DOHH2 (cell line): ENCODE measurements around the gene HDAC8.

Experiments used
- H3F3A ChIP-seq: fragments of 200-600 bp; sonication (generic), shearing (Covaris generic); 2 replicates; pipeline ENCODE4 v1.6.0; 2016; ENCODE audit warnings: antibody characterized with exemption, mild to moderate bottlenecking; ENCODE audit not compliant: control insufficient read depth, insufficient read depth
- H3K27ac ChIP-seq: fragments of 200-600 bp; sonication (generic); 2 replicates; pipeline ENCODE4 v1.5.1; 2014; ENCODE audit warnings: low read depth, mild to moderate bottlenecking, low read length, moderate library complexity
- H3K27me3 ChIP-seq: fragments of 200-600 bp; sonication (generic); 2 replicates; pipeline ENCODE4 v1.6.1; 2014; ENCODE audit warnings: mild to moderate bottlenecking, low read length, mixed read lengths; ENCODE audit not compliant: control insufficient read depth
- H3K36me3 ChIP-seq: fragments of 200-600 bp; sonication (generic); 2 replicates; pipeline ENCODE4 v1.6.1; 2014; ENCODE audit warnings: mild to moderate bottlenecking, low read length, moderate library complexity, mixed read lengths; ENCODE audit not compliant: control insufficient read depth
- H3K4me1 ChIP-seq: fragments of 200-600 bp; sonication (generic); 2 replicates; pipeline ENCODE4 v1.6.1; 2014; ENCODE audit warnings: mild to moderate bottlenecking, low read length, mixed read lengths; ENCODE audit not compliant: control insufficient read depth
- H3K4me2 ChIP-seq: fragments of 200-600 bp; sonication (generic); 2 replicates; pipeline ENCODE4 v1.6.0; 2014; ENCODE audit warnings: mild to moderate bottlenecking, low read length, moderate library complexity
- H3K4me3 ChIP-seq: fragments of 200-600 bp; sonication (generic); 2 replicates; pipeline ENCODE4 v1.5.1; 2014; ENCODE audit warnings: mild to moderate bottlenecking, low read length, mixed read lengths
- H3K79me2 ChIP-seq: fragments of 200-600 bp; sonication (generic); 2 replicates; pipeline ENCODE4 v1.6.1; 2014; ENCODE audit warnings: mild to moderate bottlenecking, low read length, mixed read lengths; ENCODE audit not compliant: control insufficient read depth
- H3K9me2 ChIP-seq: fragments of 200-600 bp; sonication (generic); replicated peaks from 2 replicates; pipeline ENCODE4 v1.6.1; 2014; ENCODE audit warnings: mild to moderate bottlenecking, low read length, mixed read lengths; ENCODE audit not compliant: control insufficient read depth
- H3K9me3 ChIP-seq: fragments of 200-600 bp; sonication (generic); 2 replicates; pipeline ENCODE4 v1.6.1; 2014; ENCODE audit warnings: antibody characterized with exemption, low read length, mixed read lengths; ENCODE audit not compliant: control insufficient read depth, insufficient read depth
- H4K20me1 ChIP-seq: fragments of 200-600 bp; sonication (generic); 2 replicates; pipeline ENCODE4 v1.6.0; 2014; ENCODE audit warnings: low read depth, mild to moderate bottlenecking, antibody characterized with exemption, low read length, moderate library complexity; ENCODE audit not compliant: control insufficient read depth, insufficient read depth
- CTCF ChIP-seq: fragments of 200-600 bp; sonication (generic); IDR thresholded peaks from one replicate; pipeline ENCODE4 v1.5.1; 2014; ENCODE audit warnings: antibody characterized with exemption, mild to moderate bottlenecking, low read depth, low read length; ENCODE audit not compliant: poor library complexity, severe bottlenecking
- EZH2phosphoT487 ChIP-seq: fragments of 200-600 bp; sonication (generic); IDR thresholded peaks from 2 replicates; pipeline ENCODE4 v1.6.1; 2017; ENCODE audit warnings: borderline replicate concordance, mild to moderate bottlenecking, antibody characterized with exemption, low read length, moderate library complexity, mixed read lengths

Gene HDAC8

DNA sequence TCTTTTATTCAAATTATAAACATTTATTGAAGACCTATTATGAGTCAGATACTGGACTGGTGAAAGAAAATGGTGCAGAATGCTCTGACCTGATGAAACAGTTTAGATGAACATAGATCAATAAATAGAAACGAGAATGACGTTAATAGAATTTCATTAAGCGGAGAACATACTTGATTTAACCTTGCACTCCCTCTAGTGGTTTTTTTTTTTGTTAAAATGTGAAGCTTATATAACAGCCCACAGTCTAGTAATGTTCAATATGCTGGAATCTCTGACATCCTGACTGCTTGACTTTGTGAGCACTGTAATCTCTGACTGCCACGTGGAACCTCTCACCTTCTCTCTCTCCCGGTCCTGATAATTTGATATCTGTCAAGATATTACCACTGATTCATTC is 32.3 kb downstream of the HDAC8 start:
- TF ChIP-seq EZH2phosphoT487 (no peak), CTCF (no peak)
- no peaks in the 10 kb centered on the region for H3K27me3 ChIP-seq
- no peaks in the 10 kb centered on the region for H3F3A ChIP-seq
- no peaks in the 10 kb centered on the region for H3K36me3 ChIP-seq
- no peak overlapping the region for H3K4me2 ChIP-seq
- no peaks in the 10 kb centered on the region for H4K20me1 ChIP-seq
- H3K79me2 ChIP-seq: no peaks in the 10 kb centered on the region
- H3K27ac ChIP-seq: no peak overlapping the region
- H3K4me1 ChIP-seq: no peaks in the 10 kb centered on the region
- H3K9me3 ChIP-seq: no peaks in the 10 kb centered on the region
- H3K9me2 ChIP-seq: no peaks in the 10 kb centered on the region
- H3K4me3 ChIP-seq: no peak overlapping the region

- no peaks in the 10 kb centered on the region for H3K9me3 ChIP-seq
- H3K4me3 ChIP-seq: no peak overlapping the region
- H3K79me2 ChIP-seq: no peaks in the 10 kb centered on the region
- no peaks in the 10 kb centered on the region for H3K27me3 ChIP-seq
- no peaks in the 10 kb centered on the region for H3F3A ChIP-seq
- H3K4me1 ChIP-seq: no peaks in the 10 kb centered on the region
- H3K4me2 ChIP-seq: no peak overlapping the region
- no peaks in the 10 kb centered on the region for H4K20me1 ChIP-seq
- H3K36me3 ChIP-seq: no peaks in the 10 kb centered on the region
- H3K9me2 ChIP-seq: no peaks in the 10 kb centered on the region
- H3K27ac ChIP-seq: no peak overlapping the region
- no peak for TF ChIP-seq CTCF
- TF ChIP-seq EZH2phosphoT487: no peak
Measured at GRCh38 chrX:72539822-72540221, 32.8 kb downstream of the HDAC8 start.

- Histone ChIP-seq H3F3A (no peaks in the 10 kb centered on the region), H3K36me3 (no peaks in the 10 kb centered on the region), H3K9me2 (no peaks in the 10 kb centered on the region), H3K27ac (no peak overlapping the region), H3K4me1 (no peaks in the 10 kb centered on the region), H3K4me3 (no peak overlapping the region), H3K79me2 (no peaks in the 10 kb centered on the region), H3K4me2 (no peak overlapping the region), H3K9me3 (no peaks in the 10 kb centered on the region), H4K20me1 (no peaks in the 10 kb centered on the region), H3K27me3 (no peaks in the 10 kb centered on the region)
- no peak for TF ChIP-seq EZH2phosphoT487
- TF ChIP-seq CTCF: no peak
Measured at GRCh38 chrX:72536542-72536941, 36.1 kb downstream of the HDAC8 start.

- H3K4me2 ChIP-seq: no peak overlapping the region
- H3K4me3 ChIP-seq: no peak overlapping the region
- no peaks in the 10 kb centered on the region for H3K79me2 ChIP-seq
- no peaks in the 10 kb centered on the region for H3K27me3 ChIP-seq
- H3K27ac ChIP-seq: no peak overlapping the region
- H3K4me1 ChIP-seq: no peaks in the 10 kb centered on the region
- H3K9me3 ChIP-seq: no peaks in the 10 kb centered on the region
- TF ChIP-seq EZH2phosphoT487 (no peak), CTCF (no peak)
- H4K20me1 ChIP-seq: no peaks in the 10 kb centered on the region
- no peaks in the 10 kb centered on the region for H3F3A ChIP-seq
- no peaks in the 10 kb centered on the region for H3K9me2 ChIP-seq
- no peaks in the 10 kb centered on the region for H3K36me3 ChIP-seq
Measured at GRCh38 chrX:72532366-72532765, 40.3 kb downstream of the HDAC8 start.
